GM19438 (cell line): Measurements from ENCODE around the gene NSDHL.
"Not testable (repeated sequence)": the region's sequence is repeated elsewhere in the genome, so short reads cannot be mapped to it uniquely, and the experiment has no call there.

Source experiments
- ATAC-seq: cut with Tn5 transposase; IDR thresholded peaks from one replicate; pipeline ENCODE4 v1.9.1; 2021; ENCODE audit warnings: low read depth; ENCODE audit not compliant: unreplicated experiment

Gene NSDHL

DNA sequence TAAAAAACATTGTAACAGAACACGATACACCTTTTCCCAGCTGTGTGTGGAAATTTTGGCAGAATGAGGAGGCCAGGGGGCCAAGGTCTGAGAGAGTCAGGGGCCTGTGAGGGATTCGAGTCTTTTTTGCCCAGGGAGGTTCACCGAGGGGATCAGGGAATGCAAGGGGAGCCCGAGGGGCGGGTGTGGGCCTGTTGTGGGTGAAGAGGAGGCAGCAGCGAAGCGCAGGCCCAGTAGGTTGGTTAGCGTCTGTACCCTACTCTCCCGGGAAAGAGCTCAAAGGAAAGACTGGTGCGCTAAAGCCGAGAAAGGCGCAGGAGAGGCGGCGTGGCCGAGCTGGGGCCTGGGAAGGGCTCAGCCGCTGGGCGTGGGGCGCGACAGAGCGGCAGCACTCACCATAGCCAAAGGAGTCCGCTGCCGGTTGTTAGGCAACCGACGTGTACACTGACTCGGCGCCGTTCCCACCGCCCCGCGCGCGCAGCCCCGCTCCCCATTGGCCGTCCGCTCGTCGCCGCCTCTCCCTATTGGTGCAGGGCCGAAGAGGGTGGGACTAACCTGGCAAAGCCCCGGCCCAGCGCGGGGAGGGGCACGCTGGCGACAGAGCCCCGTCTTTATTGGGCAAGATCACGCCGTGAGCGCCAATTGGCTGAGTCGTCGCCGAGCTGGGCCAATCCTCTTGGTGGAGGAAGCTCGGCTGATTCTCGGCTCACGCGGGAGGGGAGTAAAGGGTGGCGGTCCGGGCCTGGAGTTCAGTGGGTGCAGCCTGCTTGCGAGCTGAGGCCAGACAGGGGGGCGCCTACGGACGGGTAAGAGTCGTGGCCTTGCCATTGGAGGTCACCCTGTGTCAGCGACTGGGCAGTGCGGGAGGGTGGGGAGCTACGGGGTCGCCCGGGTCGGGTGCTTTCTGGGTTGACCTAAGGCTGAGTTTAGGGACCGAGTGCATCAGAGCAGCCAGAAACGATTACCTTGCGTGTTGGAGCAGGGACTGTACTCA is at the start of gene NSDHL, which contains the start of gene CETN2:
Gene NSDHL (plus strand): TSS at position 752 of the 994 bp plus-strand sequence. CDS start 15,262 bp downstream, outside the sequence.
Gene CETN2 (minus strand): TSS at position 446 of the 994 bp plus-strand sequence. CDS start 47 bp downstream, at position 399.
- ATAC-seq, result peak; percentile 98

DNA sequence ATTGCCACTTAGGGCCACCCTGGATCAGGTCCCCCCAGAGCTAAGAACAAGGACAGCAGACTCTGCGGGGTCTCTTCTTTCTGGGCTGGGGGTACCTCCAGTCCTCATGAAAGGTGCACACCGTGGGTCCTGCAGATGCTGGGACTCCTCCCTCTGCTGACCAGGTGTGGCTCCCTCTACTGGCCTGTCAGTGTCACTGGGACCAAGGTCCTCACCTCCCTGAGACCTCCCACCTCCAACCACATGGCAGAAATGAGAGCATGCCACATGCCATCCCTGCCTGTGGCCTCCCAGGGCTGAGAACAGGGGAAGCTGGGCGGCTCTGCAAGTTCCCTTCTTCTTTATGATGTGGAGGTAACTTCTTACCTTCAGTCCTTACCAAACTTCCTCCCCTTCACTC is 43.8 kb upstream of the NSDHL start:
- peak; percentile 74 for ATAC-seq

- no peak for ATAC-seq
Observed at GRCh38 chrX:152798945-152799344, 31.9 kb upstream of the NSDHL start.

- no peak for ATAC-seq
Observed at GRCh38 chrX:152806035-152806434, 24.8 kb upstream of the NSDHL start.

DNA sequence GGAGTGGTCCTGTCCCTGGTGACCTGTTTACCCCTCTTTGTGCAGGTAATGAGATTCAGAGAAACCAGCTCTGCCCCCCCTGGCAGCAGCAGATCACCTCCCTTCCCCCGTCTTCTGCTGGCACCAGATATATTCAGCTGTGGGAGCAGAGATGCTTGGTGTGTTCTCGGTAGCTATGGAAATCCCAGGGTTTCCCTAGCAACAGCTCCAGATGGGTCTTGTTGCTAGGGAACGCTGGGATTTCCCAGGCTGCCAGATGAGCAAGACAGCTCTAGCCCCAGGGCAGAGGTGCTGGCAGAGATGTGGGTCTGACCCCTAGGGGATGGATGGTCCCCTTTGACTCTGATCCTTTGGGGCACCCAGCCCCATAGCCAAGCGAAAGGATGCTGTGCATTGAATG is 20.5 kb upstream of the NSDHL start:
- ATAC-seq, result no peak

DNA sequence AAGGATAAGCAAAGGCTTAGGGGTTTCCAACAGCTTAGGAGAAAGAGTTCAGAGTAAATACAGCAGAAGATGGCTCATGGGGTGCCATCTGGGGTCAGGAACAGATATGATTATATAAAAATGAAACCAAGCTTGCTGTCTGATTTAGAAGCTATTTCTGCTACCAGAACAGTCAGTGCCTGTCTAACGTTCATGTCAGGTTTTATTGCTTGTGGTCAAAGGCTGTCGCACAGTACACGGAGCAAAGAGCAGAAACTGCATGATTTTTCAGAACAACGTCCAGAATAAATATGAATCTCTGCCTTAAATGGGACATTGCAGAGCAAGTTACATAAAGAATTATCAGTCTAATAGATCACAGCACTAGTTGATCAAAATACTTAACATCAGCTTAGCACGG is 17.7 kb upstream of the NSDHL start:
- ATAC-seq, result no peak

DNA sequence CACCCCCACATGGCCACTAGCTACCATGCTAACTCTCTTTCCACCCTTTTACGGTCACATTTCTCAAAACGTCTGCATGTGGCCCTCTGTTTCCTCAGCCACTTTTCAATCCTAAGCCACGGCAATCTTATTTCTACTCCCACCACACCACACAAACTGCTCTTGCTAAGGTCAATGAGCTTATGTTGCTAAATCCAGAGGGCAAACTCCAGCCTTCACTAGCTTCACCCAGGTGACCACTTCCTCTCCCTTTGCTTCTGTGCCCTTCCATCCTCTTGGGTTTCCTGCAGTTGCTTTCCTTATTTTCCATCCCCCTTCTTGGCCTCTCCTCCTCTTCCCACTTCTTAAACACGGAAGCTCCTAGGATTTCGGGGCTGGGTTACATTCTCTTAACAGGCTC is 16.8 kb upstream of the NSDHL start:
- ATAC-seq, result no peak

DNA sequence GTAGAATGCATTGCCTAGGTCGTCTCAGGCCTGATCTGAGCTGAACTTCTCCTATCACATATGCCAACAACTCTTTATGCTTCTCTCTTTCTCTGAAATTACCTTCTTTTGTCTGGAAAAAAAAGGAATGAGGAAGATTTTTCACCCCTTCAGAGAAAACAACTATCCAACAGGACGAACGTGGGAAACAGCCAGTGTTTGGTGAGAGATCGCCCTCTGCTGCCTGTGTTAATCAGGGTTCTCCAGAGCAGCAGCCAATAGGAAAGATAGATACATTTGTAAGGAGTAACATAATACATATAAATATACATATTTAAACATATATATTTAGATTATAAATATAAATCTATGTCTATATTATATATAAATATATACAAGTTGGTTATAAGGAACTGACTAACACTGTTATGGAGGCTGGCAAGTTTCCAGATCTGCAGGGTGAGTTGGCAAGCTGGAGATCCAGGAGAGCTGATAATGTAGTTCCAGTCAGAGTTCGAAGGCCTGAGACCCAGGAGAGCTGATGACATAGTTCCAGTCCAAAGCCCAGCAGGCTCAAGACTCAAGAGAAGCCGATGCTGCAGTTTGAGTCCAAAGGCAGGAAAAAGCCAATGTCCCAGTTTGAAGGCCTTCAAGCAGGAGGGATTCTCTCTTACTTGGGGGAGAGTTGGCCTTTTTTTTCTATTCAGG is 13.6 kb upstream of the NSDHL start:
- no peak for ATAC-seq

GRCh38 chrX:152818356-152818755 is 12.5 kb upstream of the NSDHL start:
- ATAC-seq, result no peak

- ATAC-seq, result no peak
Observed at GRCh38 chrX:152819266-152819665, 11.6 kb upstream of the NSDHL start.

- ATAC-seq, result no peak
Observed at GRCh38 chrX:152819732-152820131, 11.1 kb upstream of the NSDHL start.

DNA sequence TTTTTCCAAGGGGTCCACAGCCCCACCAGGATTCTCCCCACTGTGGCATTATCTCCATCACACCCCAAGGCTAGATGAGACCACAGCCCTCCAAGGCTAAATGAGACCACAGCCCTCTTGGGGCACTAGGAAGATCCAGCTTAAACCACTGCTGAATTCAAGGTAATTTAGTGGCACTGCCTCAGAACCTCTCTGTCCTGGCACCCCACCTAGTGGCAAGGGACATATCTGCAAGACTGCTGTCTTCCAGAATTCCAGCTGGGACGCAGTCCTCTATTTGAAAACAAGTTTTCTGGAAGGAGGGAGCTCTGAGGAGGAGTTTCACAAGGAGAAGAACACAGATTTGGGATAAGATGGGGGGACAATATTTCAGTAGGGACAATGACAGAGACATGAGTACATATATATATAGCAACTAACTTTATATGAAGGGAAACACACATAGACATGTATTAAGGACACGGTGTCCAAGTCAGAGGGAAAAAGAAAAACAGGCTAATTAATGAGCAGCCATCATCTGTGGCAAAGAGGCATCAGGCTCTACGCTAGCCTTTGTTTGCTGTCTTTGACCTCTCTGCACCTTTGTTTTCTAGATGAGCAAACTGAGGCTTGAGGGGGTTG is 9.6 kb upstream of the NSDHL start:
- ATAC-seq, result no peak

GRCh38 chrX:152822383-152823086 is 8.3 kb upstream of the NSDHL start:
- no peak for ATAC-seq

- ATAC-seq, result no peak
Observed at GRCh38 chrX:152823657-152824056, 7.2 kb upstream of the NSDHL start.

DNA sequence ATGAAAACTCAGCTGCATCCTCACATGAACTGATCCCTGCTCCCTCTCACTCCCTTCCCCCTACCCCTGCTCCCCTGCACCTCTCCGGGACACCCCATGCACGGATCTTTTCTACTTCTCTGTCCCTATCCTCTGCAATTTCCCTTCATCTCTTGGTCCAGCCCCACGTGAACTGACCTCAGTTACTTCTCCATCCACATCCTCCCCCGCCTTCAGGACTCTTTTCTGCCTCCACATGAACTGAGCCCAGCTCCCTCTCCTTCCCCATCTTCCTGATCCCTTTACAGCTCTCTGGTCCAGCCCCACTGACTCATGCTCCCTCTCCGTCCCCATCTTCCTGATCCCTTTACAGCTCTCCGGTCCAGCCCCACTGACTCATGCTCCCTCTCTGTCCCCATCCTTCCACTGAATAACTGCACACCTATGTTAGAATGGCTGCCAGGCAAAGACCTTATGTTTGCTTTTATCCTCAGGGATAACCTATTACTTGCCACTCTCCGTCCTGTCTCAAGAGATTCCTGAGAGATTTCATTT is 6.0 kb upstream of the NSDHL start:
- ATAC-seq, result no peak

GRCh38 chrX:152831391-152831790 is 528 bp downstream of the NSDHL start:
- no peak for ATAC-seq

DNA sequence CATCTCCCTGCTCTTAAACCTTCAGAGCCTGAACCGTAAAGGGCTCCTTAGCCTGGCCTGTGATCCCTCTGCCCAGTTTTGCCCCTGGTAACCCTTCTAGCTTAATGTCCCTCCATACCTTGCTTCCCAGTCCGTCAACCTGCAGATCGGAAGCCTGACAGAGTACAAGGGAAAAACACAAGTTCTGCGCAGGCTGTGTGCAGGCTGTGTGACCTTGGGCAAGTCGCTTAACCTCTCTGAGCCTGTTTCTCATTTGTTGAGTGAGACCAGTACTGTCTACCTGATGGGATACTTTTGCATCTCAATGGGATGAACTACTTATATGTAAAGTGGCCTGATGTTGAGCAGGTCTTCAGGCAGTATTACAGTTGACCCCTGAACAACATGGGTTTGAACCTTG is 1.7 kb downstream of the NSDHL start:
- no peak for ATAC-seq

GRCh38 chrX:152833378-152833777 is 2.5 kb downstream of the NSDHL start:
- ATAC-seq, result no peak

GRCh38 chrX:152835470-152835869 is 4.6 kb downstream of the NSDHL start:
- not testable (repeated sequence) for ATAC-seq

DNA sequence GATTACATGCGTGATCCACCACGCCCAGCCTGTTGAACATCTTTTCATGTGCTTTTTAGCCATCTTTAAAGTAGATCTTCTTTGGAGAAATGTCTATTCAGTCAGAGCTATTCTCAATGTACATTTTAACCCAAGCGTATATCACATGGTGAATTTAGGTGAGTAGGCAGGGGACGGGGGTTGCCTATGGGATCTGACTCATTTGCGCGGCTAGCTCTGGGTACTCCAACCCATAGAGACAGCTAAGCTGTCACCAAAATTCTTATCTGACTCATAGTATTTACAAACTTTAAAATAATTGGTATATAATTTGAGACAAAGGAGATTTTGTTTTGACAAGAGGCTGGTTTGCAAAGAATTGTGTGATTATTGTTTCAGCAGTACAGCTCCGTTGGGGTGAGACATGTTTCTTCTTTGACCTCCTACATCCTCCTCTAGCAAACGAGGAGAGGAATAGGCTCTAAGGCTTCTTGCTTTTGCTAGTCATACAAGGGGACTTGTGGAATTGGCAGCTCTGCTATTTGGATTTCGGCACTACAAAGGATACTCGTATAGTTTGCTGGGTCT is 12.0 kb downstream of the NSDHL start:
- no peak for ATAC-seq
